ENCODE data around the gene ST7L.

Gene ST7L

DNA sequence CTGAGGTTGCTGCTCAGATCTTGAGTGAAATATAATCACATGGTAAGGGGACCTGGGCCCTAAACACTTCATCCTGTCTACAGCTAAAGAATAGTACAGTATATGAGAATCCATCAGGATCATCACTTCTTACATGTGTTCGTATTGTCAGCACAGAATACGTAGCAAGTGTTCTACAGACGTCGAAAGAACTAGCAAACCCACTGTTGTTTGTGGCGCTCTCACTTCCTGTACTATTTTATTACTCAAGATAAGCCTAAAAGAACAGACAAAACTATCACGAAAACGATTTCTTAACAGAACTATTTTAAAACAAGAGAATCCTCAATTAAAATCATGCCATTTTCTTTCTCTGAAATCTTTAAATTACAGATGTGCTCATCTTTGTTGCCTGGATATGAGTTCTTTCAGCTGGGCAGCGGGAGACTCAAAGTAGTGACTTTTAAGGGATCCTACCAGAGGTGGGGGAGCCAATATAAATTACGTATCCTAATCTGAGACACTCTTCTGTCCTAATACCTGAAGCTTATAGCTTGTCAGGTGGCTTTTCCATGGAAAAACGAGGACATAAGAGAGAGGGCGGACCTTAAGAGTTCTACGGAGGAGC is 724 bp downstream of the ST7L start:
- DNase-seq, result no peak

DNA sequence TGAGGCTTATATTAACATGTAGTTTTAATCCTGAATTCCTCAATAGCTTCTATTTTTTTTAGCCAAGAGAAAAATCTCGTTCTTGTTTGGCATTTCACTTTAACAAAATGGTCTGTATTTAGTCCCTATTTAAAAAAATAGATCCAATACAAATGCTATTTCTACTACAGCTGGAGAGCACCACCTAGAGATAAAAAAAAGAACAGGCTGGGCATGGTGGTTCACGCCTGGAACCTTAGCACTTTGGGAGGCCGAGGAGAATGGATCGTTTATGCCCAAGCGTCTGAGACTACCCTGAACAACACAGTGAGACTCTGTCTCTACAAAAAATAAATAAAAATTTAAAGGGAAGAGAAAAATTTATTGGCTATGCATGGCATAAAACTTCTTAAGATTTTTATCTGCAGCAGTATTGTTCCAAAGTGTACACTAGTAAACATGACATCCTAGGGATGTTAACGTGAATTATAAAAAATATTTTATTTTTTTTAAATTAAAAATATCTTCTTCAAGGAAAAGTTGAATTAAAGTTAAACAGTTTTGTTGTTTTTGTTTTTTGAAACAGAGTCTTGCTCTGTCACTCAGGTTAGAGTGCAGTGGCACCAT is 4.4 kb downstream of the ST7L start:
- no peak for DNase-seq

DNA sequence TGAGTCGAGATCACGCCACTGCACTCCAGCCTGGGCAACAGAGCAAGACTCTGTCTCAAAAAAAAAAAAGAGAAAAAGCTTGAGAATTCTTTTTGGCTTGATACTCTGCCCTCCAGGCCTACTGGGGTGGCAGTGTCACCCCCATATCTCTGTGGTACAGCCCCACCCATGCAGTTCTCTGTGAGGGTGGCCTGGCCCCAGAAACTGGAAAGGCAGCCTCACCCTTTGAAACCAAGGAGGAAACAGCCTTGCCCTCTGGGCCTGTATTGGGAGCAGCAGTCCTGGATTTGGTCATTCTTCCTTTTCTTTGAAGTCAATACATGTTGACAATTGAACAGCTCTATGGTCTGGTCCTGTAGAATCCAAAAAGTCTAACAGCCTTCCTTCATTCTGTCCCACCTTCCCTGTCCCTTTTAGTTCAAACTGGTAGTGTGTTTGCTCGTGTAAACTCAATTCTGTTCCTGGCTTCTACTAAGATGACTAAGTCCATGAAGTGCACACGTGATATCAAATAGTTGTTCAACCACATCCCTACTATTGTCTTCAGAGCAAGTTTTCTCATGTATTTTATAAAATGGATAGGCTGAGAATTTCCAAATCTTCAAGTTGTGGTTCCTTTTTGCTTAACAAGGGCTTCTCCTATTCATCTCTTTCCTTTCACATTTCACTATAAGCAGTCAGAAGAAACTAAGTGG is 13.2 kb downstream of the ST7L start:
- DNase-seq, result no peak

DNA sequence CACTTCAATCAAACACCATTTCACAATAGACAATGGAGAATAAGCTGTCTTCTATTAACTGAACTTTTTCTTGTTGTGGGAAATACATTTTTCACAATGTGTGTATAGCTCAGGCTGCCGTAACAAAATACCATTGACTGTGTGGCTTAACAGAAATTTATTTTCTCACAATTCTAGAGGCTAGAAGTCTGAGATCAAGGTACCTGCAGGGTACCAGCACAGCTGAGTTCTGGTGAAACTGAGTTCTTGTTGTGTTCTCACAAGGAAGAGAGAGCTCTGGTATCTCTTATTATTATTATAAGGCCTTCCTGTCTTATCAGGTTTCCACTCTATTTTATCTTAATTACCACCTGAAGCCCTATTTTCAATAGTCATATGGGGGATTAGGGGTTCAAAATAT is 15.4 kb downstream of the ST7L start:
- no peak for DNase-seq

DNA sequence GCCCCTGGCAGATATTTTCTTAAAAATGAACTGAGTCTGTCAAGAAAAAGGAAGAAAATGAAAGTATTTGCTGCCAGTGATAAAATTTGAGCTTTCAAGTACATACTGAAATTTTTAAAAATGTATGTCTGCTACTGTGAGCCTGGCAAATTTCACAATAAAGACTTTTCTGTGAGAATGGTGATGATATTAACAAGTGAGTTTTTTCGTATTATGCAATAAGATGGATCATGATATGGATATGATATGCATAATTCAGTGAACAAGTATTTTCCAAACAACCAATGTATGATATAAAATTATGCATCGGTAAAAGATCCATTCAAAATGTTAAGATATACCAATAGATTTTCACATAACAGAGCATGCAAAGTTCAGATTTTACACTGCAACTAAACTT is 15.9 kb downstream of the ST7L start:
- no peak for DNase-seq

DNA sequence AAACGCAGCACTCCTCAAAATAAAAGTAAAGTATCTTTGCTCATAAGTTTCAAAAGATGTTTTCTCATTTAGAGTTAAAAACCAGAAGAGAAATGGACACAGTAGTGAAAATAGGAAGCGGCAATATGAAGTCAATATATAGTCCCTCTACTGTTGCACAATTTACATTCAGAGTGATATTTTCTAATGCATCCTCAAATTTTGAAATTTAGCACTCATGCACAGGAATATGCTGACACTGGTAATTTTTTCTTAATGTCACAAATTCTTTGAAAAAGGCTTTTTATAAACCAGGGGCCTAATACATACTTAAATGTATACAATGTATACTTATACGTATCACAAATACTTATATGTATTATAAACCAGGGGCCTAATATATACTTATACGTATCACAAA is 19.5 kb downstream of the ST7L start:
- DNase-seq, result no peak

DNA sequence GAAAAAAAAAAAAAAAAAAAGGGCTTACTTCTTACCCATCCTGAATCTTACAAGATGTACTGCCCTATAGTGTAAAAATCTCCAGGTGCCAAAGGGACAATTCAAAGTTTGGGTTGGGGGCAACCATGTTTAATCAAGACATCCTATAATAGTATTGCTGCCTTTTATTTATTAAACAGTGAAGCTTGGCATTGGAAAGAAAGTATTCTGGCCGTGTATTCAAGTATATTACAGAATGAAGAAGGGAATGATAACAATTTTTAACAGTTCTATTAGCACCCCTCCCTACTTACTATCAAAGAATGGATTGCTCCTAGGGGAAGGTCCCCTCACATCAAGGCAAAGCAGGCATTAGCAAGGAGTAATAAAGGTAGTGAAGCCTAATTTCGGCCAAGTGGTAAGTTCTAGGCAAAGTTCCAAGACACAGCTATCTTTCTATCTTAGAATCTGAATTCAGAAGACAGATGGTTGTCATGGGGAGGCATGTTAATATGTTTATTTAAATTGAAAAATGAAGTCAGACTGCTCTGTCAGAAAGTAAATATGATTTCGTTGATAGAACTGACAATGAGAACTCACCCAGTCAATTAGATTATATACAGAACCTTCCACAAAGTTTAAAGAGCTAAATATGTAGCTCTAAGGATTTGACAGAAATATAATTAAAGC is 24.6 kb downstream of the ST7L start:
- DNase-seq, result no peak

DNA sequence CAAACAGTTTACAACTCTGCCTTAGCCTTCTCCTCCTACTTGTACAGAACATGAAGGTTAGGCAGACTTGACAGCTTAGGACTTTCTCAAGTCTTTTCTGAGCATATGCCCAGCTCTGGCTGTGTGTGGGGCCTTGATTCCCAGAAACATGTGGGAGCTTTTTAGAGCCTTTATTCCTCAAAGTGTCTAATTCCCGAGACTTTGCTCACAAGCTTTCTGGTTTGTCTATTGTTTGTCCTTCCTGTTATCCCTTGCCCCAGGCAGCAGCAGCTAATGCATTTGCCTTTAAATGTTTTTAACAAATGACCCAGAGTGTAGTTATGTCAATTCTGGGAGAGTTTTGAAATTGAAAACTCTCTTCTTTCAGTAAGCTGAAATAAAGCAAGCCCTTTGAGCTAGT is 29.2 kb downstream of the ST7L start:
- DNase-seq, result no peak

DNA sequence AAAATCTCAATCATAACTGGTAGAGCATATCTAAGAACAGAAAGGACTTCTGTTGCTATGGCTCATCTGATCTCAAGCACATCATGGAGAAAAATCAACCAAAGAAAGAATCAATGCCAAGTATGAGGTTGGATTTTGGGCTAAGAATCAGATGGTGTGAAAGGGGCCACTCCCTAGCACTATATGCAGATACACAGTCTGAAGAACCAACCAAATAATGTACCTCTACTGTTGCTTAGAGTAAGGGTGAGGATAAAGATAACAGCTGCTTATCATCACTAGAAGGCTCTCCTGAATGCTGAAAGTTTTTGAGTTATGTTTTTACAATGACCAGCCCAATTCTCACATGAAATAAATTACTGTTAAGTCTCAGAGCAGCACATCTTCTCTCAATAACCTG is 35.6 kb downstream of the ST7L start:
- DNase-seq, result no peak

DNA sequence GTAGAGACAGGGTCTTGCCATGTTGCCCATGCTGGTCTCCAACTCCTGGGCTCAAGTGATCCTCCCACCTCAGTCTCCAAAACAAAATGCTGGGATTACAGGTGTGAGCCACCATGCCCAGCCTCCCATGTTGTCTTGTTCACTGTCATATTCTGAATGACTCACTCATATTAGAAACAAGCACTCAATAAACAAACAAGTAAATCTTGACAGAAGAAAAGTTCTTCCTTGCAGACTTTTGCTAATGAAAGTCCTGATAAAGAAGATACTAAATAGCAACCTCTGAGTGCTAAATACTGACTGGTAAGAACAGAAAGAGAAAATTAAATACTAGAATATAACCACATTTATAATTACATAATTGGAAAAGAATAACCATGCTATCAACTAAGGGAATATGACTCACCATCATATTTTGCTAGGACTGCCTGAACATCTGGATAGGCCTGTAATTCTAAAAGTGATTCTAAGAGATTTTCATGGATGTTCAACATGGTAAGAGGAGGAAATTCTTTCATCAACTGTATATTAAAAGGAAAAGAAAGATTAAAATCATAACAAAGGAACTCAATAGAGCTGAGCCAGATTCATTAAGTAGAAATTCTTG is 37.3 kb downstream of the ST7L start:
- no peak for DNase-seq

DNA sequence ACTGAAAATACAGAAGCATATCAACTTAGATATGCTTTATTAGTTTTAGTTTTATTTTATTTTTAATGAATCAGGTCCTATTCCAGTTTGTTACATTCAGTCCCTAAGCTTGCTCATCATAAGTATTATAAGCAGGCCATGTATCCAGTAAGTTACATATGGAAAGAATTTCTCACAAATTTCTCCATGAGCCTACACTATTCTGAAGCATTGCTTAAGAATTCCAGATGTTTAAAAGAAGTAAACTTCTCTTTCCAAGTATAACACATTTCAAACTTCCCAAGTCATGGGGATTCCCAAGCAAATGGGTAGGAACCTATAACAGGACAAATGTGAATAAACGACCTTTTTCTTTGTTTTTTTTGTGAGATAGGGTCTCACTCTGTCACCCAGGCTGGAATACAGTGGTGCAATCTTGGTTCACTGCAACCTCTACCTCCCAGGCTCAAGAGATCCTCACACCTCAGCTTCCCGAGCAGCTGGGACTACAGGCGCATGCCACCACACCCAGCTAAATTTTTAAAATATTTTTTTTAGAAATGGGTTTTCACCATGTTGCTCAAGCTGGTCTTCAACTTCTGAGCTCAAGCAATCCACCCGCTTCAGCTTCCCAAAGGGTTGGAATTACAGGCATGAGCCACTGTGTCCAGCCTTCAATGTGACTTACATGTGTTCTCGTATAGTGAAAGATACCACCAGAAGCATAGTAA is 39.0 kb downstream of the ST7L start:
- DNase-seq, result no peak

DNA sequence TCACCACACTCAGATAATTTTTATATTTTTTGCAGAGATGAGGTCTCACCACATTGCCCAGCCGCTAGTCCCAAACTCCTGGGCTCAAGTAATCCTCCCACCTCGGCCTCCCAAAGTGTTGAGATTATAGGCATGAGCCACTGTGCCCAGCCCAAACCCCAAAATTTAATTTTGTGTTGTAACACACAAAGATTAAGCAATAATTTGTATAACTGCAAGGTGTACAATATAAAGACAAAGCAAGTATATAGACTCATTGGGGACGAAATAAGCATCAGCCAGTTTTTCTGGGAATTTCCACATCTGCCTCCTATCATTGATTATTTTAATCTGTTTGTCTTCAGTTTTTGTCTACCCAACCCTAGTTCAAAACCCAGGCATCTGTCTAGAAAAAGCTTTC is 42.7 kb downstream of the ST7L start:
- no peak for DNase-seq

DNA sequence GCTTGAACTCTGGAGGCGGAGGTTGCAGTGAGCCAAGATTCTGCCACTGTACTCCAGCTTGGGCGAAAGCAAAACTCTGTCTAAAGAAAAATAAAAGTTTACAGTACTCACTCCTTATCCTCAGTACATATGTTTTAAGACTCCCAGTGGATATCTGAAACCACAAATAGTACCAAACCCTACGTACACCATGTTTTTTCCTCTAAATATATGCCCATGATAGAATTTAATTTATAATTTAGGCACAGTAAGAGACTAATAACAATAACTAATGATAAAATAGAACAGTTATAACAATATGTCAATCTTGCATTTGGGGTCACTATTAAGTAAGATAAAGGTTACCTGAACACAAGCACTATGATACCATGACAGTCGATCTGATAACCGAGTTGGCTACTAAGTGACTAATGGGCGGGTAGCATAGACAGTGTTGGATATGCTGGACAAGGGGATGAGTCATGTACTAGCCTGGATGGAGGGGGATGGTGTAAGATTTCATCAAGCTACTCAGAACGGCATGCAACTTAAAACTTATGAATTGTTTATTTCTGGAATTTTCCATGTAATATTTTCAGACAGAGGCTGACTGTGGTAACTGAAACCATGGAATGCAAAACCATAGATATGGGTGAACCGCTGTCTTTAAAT is 43.7 kb downstream of the ST7L start:
- no peak for DNase-seq

DNA sequence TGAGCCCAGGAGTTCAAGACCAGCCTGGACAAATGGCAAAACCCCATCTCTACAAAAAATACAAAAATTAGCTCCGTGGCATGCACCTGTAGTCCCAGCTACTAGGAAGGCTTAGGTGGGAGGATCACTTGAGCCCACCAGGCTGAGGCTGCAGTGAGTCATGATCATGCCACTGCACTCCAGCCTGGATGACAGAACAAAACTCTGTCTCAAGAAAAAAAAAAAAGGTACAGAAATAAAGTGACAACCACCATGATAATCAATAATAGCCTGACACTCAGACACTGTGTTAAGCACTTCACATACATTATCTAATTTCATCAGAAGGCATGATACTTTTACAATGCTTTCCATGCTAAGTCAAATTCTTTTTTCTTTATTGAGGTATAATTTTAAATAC is 53.1 kb downstream of the ST7L start:
- no peak for DNase-seq

DNA sequence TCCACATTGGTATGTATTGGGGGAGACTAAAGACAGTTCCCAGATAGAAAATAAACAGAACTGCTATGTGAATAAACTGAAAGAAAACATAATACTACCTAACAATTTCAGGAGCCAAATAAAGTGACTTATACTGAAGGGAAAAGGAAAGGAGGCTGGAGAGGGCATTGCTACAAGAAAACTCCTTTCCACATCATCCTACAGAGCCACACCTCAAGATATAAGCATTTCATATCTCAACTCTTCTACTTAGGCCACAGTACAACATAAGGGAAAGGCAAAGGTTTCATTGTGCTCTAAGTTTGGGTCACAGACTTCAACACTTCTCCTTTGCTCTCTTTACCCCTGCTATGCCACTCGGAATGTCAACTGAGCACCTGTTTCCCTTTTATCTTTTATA is 54.9 kb downstream of the ST7L start:
- no peak for DNase-seq

DNA sequence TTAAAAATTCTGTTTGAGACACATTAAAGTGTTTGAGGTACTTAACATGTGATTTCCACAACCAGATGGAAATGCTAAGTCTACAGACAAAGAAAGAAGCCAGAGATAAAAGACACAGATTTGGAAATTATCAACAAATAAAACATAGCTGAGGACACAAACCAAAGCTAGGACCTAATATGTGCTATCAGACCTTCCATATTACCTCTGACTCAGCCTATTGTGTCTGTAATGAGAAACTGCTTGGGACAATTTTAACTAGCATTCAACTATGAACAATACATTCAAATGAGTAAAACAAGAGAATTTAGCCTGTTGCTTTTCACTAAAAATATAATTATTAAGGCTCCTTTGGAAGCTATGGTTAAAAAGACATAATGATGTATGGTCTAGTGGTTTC is 55.6 kb downstream of the ST7L start:
- DNase-seq, result no peak

DNA sequence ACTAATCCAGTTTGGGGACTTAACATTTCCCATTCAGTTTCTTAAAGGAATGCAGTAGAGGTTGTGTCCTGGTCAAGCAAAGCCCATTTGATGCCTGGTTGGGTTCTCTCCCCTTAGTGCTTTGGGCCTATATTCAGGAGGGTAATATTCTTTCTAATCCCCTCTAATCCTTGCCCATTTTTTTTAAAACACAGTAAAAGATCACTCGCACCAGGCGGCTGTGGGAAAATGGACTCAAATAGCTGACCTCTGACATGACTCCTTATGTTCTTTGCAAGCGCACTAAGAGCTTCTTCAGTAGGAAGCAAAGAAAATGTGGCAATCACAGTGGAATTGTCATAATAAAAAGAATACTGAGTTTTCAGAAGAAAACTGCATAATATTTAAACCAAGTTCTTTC is 60.3 kb downstream of the ST7L start:
- no peak for DNase-seq

DNA sequence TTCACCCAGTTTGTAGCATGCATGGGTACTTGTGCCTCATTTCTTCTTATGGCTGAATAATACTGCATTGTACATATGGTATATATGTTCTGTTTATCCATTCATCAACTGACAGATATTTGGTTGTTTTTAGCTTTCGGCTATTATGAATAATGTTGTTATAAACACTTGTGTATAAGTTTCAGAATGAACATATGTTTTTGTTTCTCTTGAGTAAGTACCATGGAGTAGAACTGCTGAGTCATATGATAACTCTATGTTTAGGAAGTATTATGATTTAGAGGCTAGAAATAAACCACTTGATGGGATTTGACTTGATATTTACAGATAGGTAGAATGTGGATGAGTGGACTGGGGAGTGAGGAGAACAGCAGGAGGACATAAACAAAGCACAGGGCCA is 61.6 kb downstream of the ST7L start:
- no peak for DNase-seq

DNA sequence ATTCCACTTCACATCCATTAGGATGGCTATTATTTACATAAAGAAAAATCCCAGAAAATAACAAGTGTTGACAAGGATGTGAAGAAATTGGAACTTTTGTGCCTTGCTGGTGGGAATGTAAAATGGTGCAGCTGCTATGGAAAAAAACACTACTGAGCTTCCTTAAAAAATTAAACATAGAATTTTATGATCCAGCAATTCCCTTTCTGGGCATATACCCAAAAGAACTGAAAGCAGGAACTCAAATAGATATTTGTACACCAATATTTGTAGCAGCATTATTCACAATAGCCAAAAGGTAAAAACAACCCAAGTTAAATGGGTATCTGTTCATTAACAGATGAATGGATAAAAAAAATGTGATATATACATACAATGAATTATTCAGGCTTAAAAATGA is 64.5 kb downstream of the ST7L start:
- DNase-seq, result no peak

DNA sequence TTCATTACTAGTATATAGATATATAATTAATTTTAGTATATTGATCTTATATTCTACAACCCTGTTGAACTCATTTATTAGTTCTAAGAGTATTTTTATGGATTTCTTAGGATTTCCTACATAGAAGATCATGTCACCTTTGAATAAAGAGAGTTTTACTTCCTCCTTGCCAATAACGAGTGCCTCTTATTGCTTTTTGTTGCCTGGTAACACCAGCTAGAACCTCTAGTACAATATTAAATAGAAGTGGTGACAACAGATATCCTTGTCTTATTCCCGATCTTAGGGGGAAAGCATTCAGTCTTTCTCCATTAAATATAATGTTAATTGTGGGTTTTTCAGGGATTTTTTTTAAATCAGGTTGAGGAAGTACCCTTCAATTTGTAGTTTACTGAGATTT is 69.4 kb downstream of the ST7L start:
- DNase-seq, result no peak

DNA sequence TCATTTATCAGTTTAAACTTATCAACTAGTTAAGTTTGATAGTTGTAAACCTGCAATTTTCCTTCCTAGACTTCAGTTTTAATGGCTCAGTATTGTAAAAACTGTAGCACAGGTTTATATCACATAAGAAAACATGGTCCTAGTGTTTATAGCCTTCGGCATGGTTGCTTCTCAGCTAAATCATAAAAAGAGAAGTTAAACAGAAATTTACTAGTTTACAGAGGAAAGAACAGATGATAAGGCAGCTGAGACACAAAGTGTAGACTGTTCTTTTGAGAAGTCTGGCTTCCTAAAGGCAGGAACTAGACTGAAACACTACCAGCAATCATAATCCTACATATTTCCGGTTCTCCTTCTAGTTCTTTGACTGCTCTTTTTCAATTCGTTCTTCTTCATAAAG is 70.4 kb downstream of the ST7L start:
- no peak for DNase-seq

DNA sequence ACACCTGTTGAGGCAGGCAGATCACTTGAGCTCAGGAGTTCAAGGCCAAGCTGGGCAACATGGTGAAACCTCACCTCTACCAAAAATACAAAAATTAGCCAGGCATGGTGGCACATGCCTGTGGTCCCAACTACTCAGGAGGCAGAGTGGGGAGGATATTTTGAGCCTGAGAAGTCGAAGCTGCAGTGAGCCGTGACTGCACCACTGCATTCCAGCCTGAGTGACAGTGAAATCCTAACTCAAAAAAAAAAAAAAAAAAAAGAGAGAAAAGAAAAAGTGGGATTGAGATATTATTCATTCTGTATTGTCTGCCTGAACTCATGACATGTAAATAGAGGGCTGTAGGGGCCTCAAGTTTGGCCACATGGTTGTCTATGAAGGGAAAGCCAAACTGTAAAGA is 72.9 kb downstream of the ST7L start:
- no peak for DNase-seq

DNA sequence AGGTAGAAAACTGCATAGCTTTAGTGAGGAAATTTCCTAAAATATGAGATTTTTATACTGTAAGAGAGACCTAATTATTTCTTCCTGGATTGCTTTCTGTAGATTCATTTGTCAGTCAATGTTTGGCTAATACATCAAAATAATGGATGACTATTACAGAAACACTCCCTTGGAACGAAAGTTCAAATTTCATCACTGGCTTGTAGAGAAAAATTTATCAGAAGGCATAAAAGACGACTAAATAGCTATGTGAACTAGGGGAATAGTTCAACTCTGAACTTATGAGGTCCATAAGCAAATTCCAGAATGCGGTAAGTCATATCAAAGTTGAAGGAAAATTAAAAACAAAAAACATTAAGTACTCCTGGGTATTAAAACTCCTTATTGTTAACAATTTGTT is 74.2 kb downstream of the ST7L start:
- no peak for DNase-seq

Data from NCI-H748 treated with DMSO at 0.1 percent for 48 hours (cell line).